Tibial artery (tissue), 4 donors: ENCODE results near the gene ARHGAP24.

Experiments used
- DNase-seq, 2 donors: peaks; one replicate each; pipeline ENCODE4 v3.0.0-alpha.2; 2019
- H3K27ac ChIP-seq, 2 donors: fragments of 200-600 bp; sonication (generic) in 1 of 2; 1 replicate in 1 of 2; 2 replicates in 1 of 2; pipeline ENCODE4 v1.5.1; 2018 to 2019; ENCODE audit warnings: mild to moderate bottlenecking in 1 of 2
- H3K27me3 ChIP-seq, 2 donors: fragments of 200-600 bp; sonication (generic) in 1 of 2; one replicate each; pipeline versions ENCODE4 v1.5.1 to v1.6.0; 2016 to 2019
- H3K36me3 ChIP-seq, 3 donors: fragments of 200-600 bp; sonication (generic) in 2 of 3; one replicate each; pipeline ENCODE4 v1.5.1; 2016 to 2019; ENCODE audit warnings: mild to moderate bottlenecking in 2 of 3
- H3K4me1 ChIP-seq, 4 donors: fragments of 200-600 bp; sonication (generic) in 2 of 4; 1 replicate in 3 of 4; 2 replicates in 1 of 4; pipeline ENCODE4 v1.5.1; 2016 to 2019
- H3K4me3 ChIP-seq, 2 donors: fragments of 200-600 bp; sonication (generic) in 1 of 2; 1 replicate in 1 of 2; 2 replicates in 1 of 2; pipeline ENCODE4 v1.5.1; 2018 to 2019; ENCODE audit warnings: mild to moderate bottlenecking in 2 of 2
- H3K9me3 ChIP-seq, 3 donors: fragments of 200-600 bp; sonication (generic) in 1 of 3; one replicate each; pipeline ENCODE4 v1.5.1; 2016 to 2019
- intact Hi-C: fragments of 100-400 bp; cut with DNase I; formaldehyde crosslinking; loops from one replicate; pipeline ENCODE4 v1.15.0; 2023; ENCODE audit warnings: low total_unique reads
- TF ChIP-seq, protein P1 (sequence below), 2 experiments: fragments of 200-600 bp in 1 of 2; fragments of 450-650 bp in 1 of 2; IDR thresholded peaks; one replicate each; pipeline ENCODE4 v1.5.1; 2017 to 2019; ENCODE audit warnings: antibody characterized with exemption in 2 of 2, mild to moderate bottlenecking in 1 of 2, moderate library complexity in 1 of 2

The ARHGAP24 gene

DNA sequence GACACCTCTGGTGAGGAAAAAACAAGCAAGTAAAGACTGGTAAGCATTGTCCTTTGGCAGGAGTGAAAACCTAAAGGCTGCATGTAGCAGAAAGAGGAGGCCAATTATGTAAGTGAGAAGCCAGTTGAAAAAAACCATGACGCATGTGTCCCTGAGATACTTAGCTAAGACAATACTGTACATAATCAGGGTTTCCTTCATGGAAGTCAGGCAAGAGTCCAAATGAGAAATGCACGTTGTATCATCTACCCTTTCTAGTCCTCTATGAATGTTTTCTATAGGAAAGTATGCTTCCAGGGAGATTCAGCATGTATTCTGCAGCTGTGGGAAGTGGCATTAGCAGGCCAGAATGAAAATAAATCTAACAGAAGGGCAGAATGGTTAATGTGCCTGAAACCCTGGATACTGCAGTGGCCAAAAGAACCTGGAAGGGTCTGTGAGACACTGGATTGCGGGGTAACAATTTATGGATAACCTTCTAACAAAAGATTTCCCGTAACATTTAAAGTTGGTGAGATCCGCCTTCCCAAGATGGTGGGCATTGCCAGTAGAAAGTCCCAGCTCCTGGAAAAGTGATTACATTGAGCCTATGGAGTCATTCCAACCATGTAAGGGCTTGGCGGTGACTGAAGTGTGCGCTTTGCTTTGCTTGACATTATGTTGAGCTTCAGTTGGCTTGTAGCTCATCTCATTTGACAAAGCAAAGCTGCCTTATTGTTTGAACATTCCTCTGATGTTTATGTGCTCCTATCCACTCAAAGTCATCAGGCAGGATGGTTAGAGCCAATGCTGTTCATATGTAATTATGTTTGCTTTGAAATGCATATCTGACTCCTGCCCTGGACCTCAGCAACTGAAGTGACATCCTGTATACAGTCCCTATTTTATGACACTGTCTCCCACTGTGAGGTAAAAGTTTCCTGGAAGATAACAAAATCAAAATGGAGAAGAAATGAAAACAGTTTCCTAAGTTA, 200.4 kb downstream of the ARHGAP24 start:
- TF ChIP-seq, protein P1, sequence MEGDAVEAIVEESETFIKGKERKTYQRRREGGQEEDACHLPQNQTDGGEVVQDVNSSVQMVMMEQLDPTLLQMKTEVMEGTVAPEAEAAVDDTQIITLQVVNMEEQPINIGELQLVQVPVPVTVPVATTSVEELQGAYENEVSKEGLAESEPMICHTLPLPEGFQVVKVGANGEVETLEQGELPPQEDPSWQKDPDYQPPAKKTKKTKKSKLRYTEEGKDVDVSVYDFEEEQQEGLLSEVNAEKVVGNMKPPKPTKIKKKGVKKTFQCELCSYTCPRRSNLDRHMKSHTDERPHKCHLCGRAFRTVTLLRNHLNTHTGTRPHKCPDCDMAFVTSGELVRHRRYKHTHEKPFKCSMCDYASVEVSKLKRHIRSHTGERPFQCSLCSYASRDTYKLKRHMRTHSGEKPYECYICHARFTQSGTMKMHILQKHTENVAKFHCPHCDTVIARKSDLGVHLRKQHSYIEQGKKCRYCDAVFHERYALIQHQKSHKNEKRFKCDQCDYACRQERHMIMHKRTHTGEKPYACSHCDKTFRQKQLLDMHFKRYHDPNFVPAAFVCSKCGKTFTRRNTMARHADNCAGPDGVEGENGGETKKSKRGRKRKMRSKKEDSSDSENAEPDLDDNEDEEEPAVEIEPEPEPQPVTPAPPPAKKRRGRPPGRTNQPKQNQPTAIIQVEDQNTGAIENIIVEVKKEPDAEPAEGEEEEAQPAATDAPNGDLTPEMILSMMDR (IDR thresholded peaks at IDR 0.05): no peak
- Histone ChIP-seq H3K9me3 (no peaks in the 10 kb centered on the region), H3K4me3 (no peak overlapping the region), H3K36me3 (no peaks in the 10 kb centered on the region), H3K27me3 (no peaks in the 10 kb centered on the region), H3K27ac (no peak overlapping the region), H3K4me1 (no peaks in the 10 kb centered on the region)
- intact Hi-C loops: no loop called here
- no peak for DNase-seq

DNA sequence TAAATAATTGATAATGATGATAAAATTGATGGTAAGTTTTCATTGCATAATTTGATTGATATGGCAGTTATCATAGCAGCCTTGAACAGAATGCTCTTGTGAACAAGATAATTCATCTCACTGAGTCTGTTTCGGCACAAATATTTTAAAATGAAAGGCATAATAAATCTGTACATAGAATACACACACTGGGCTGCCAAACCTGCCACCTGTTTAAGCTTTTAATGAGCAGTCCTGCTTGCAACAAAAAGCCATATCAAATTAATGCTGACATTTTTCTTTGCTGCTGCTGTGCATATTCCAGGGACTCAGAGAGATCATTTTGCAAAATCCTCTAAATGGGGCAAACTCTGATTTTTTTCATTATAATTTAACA, 201.1 kb downstream of the ARHGAP24 start:
- Histone ChIP-seq H3K36me3 (no peaks in the 10 kb centered on the region), H3K27ac (no peak overlapping the region), H3K4me3 (no peak overlapping the region), H3K27me3 (no peaks in the 10 kb centered on the region), H3K4me1 (no peaks in the 10 kb centered on the region), H3K9me3 (no peaks in the 10 kb centered on the region)
- TF ChIP-seq, protein P1 (IDR thresholded peaks at IDR 0.05): no peak
- no peak for DNase-seq
- intact Hi-C loops: no loop called here

DNA sequence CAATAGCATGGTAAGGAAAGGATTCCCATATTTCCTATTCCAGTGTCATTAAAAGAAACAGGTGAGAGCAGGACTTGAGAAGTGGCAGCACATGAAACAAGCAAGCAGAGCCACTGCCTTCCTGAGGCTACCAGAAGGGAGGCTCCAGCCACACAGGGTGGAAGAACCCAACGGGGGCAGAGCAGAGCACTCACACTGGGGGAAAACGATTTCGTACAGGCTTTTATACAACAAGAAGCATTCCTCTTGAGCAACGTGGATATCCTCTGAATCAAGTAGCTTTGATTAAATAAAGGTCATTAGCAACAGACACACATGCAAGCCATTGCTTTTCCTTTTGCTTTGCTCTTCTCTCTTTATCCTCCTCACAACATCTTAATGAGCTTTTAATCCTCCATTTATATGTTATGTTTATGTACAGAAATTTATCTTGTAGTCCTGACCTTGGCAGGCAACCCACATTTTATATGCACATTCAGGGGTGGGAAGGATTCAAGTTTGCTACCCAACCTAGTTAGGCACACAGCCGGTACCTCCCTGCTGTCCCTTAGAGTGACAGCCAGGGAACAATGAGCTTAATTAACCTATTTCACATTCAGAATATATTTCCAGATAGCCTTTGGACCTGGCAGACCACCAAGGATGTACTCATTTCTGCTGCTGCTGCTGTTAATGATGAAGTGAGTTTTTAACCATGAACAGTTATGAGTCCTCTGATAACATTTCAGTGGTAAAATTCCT, 202.1 kb downstream of the ARHGAP24 start:
- H3K9me3 ChIP-seq: no peaks in the 10 kb centered on the region
- no peaks in the 10 kb centered on the region for H3K36me3 ChIP-seq
- intact Hi-C loops: no loop called here
- TF ChIP-seq, protein P1 (IDR thresholded peaks at IDR 0.05): no peak
- no peaks in the 10 kb centered on the region for H3K4me1 ChIP-seq
- no peak for DNase-seq
- no peak overlapping the region for H3K27ac ChIP-seq
- H3K4me3 ChIP-seq: no peak overlapping the region
- no peaks in the 10 kb centered on the region for H3K27me3 ChIP-seq

DNA sequence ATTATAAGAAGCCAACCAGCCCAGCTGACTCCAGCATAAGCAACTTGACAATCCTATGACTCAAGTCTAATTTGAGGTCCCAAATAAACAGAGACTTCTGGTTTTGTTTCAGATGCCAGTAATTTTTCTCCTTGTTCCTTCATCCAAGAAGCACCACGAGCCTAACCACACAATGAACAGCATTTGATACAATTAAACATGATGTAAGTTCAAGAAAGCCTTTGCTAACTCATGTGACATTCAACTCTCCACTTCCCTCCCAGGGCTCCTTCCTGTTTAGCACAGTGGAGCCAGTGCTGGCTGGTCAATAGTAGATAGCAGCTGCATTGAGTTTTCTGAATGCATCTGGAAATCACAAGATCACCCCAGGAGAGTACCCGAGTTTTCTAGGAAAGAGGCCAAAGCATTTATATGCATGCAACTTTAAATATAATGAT, 206.3 kb downstream of the ARHGAP24 start:
- H3K4me3 ChIP-seq: no peak overlapping the region
- no peaks in the 10 kb centered on the region for H3K9me3 ChIP-seq
- intact Hi-C loops: no loop called here
- no peaks in the 10 kb centered on the region for H3K36me3 ChIP-seq
- no peak overlapping the region for H3K27ac ChIP-seq
- peak; percentile 68 to 71 for DNase-seq
- no peaks in the 10 kb centered on the region for H3K27me3 ChIP-seq
- TF ChIP-seq, protein P1 (IDR thresholded peaks at IDR 0.05): no peak
- no peaks in the 10 kb centered on the region for H3K4me1 ChIP-seq

DNA sequence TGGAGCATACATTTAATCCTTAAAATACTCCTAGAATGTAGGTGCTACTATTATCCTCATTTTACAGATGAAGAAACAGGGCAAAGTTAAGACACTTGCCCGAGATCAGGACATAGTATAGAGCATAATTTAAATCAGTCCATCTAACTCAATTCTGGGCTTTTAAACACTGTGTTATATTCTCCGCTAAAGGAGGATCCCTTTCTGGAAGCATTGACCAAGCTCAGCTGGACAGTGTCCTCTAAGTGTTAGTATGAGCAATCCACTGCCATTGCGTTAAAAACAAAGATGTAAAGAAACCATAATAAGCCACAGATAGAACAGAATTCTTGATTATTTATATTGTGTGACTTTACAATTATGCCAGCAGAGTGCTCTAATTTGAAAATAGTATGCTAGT, 207.0 kb downstream of the ARHGAP24 start:
- Histone ChIP-seq H3K27ac (no peak overlapping the region), H3K4me1 (no peaks in the 10 kb centered on the region), H3K9me3 (no peaks in the 10 kb centered on the region), H3K36me3 (no peaks in the 10 kb centered on the region), H3K27me3 (no peaks in the 10 kb centered on the region), H3K4me3 (no peak overlapping the region)
- TF ChIP-seq, protein P1 (IDR thresholded peaks at IDR 0.05): no peak
- intact Hi-C loops: no loop called here
- DNase-seq: no peak
